Panc1 (cell line): Measurements from ENCODE around the gene CELF2. TPM values are rescaled to one million over a fixed set of nuclear protein-coding genes. Genes with fewer than 3 reads are reported as not detected.

ENCODE experiments used
- ATAC-seq: fragments of 200-7000 bp; cut with Tn5 transposase; 2 replicates; pipeline ENCODE4 v1.9.1; 2020; ENCODE audit warnings: mild to moderate bottlenecking, moderate library complexity
- BruUV-seq: library from RNA; stranded (reverse); fragments of 400-500 nt; replicated peaks from 2 replicates; lab custom pipeline; 2021; lab: Mats Ljungman, UMichigan
- CTCF ChIA-PET: fragments of 300-600 bp; sonication (Branson Sonifier 250); formaldehyde crosslinking; loops from one replicate; lab custom pipeline; 2022; ENCODE audit warnings: antibody characterized with exemption; lab: Charles Lee
- POLR2A ChIA-PET: fragments of 300-600 bp; sonication (Branson Sonifier 250); formaldehyde crosslinking; loops from one replicate; lab custom pipeline; 2022; ENCODE audit warnings: antibody characterized with exemption; lab: Charles Lee
- DNase-seq: peaks from one replicate; pipeline ENCODE4 v3.0.0-alpha.2; 2010; ENCODE audit warnings: low read depth, low spot score
- H3K27ac ChIP-seq: 2 replicates; pipeline ENCODE4 v1.5.1; 2011; ENCODE audit warnings: mild to moderate bottlenecking, low read length, inconsistent platforms
- H3K27me3 ChIP-seq: fragments of 200-500 bp; sonication (Bioruptor generic); 2 replicates; pipeline ENCODE4 v1.6.0; 2014; ENCODE audit warnings: low read length, inconsistent platforms; ENCODE audit not compliant: control insufficient read depth, insufficient read depth
- H3K36me3 ChIP-seq: fragments of 200-500 bp; sonication (Bioruptor generic); 2 replicates; pipeline ENCODE4 v1.5.1; 2014; ENCODE audit warnings: inconsistent platforms, mild to moderate bottlenecking, low read length, moderate library complexity; ENCODE audit not compliant: control insufficient read depth, insufficient read depth
- H3K4me1 ChIP-seq: 2 replicates; pipeline ENCODE4 v1.5.1; 2011; ENCODE audit warnings: inconsistent platforms, mild to moderate bottlenecking, low read length, moderate library complexity; ENCODE audit not compliant: control insufficient read depth, insufficient read depth
- H3K4me3 ChIP-seq, 2 experiments: 2 replicates each; pipeline ENCODE4 v1.5.1; 2011 to 2012; ENCODE audit warnings: low read depth in 2 of 2, low read length in 2 of 2, mild to moderate bottlenecking in 2 of 2, inconsistent platforms in 1 of 2, moderate library complexity in 1 of 2
- H3K9me3 ChIP-seq: fragments of 200-500 bp; sonication (Bioruptor generic); 2 replicates; pipeline ENCODE4 v1.5.1; 2014; ENCODE audit warnings: low read depth, mild to moderate bottlenecking, inconsistent platforms, low read length, moderate library complexity; ENCODE audit not compliant: control insufficient read depth, insufficient read depth
- CTCF ChIP-seq: fragments of 450-650 bp; IDR thresholded peaks from 2 replicates; pipeline ENCODE4 v1.5.1; 2017; ENCODE audit warnings: mild to moderate bottlenecking
- POLR2AphosphoS5 ChIP-seq: IDR thresholded peaks from 2 replicates; pipeline ENCODE4 v1.6.1; 2012; ENCODE audit warnings: mild to moderate bottlenecking, low read depth, low read length, moderate library complexity
- REST ChIP-seq, 2 experiments: IDR thresholded peaks; 2 replicates each; pipeline ENCODE4 v1.6.1; 2011 to 2012; ENCODE audit warnings: low read depth in 2 of 2, control low read depth in 1 of 2, low read length in 1 of 2, mild to moderate bottlenecking in 1 of 2, moderate library complexity in 1 of 2; ENCODE audit not compliant: insufficient read depth in 1 of 2
- SIN3A ChIP-seq: IDR thresholded peaks from 2 replicates; pipeline ENCODE4 v1.6.1; 2012; ENCODE audit warnings: low read depth, mild to moderate bottlenecking, low read length, moderate library complexity, borderline replicate concordance; ENCODE audit not compliant: insufficient read depth
- TCF7L2 ChIP-seq: IDR thresholded peaks from 2 replicates; pipeline ENCODE4 v1.6.1; 2011; ENCODE audit warnings: mild to moderate bottlenecking, low read depth, low read length, inconsistent platforms
- in situ Hi-C: cut with HindIII; loops from 2 replicates; pipeline ENCODE4 v1.10.0; 2016; ENCODE audit warnings: low sequenced_read_pairs, low pct_unique_long_range_greater_than_20kb
- intact Hi-C: fragments of 100-400 bp; cut with micrococcal nuclease; formaldehyde crosslinking; loops from one replicate; pipeline ENCODE4 v1.10.0; 2022; ENCODE audit not compliant: unreplicated experiment
- total RNA-seq: library from RNA; stranded (reverse); gene quantifications from one replicate; pipeline ENCODE4 v1.2.1, GENCODE V29; 2021; ENCODE audit not compliant: unreplicated experiment

CELF2 gene
- total RNA-seq, 1 experiment from 2014 or later, result 0.44 TPM

GRCh38 chr10:11330383-11331045 is 312.8 kb downstream of the CELF2 start:
- H3K4me3 ChIP-seq, result no peak overlapping the region
- no peaks in the 10 kb centered on the region for H3K4me1 ChIP-seq
- ATAC-seq (no peak), DNase-seq (no peak)
- no peaks in the 10 kb centered on the region for H3K27me3 ChIP-seq
- intact Hi-C loops (no loop called here), in situ Hi-C loops (no loop called here)
- H3K27ac ChIP-seq, result no peak overlapping the region
- H3K36me3 ChIP-seq, result no peaks in the 10 kb centered on the region
- no TSS peak for BruUV-seq
- no peaks in the 10 kb centered on the region for H3K9me3 ChIP-seq
- ChIA-PET CTCF (no interaction called here), POLR2A (no interaction called here)
- TF ChIP-seq SIN3A (no peak), TCF7L2 (no peak), CTCF (no peak), REST (IDR thresholded peaks at IDR 0.05; ENCODE audit: insufficient read depth in 1 of 2, low read depth in 2 of 2, low read length in 1 of 2) (no peak), POLR2AphosphoS5 (no peak)

- CTCF ChIA-PET, result no interaction called here
- TF ChIP-seq CTCF (no peak), REST (IDR thresholded peaks at IDR 0.05; ENCODE audit: insufficient read depth in 1 of 2, low read depth in 2 of 2, low read length in 1 of 2) (no peak), POLR2AphosphoS5 (no peak), TCF7L2 (no peak), SIN3A (no peak)
Measured at GRCh38 chr10:11331046-11331577, 313.4 kb downstream of the CELF2 start.

More at GRCh38 chr10:11331046-11331577, 313.4 kb downstream of the CELF2 start:
- H3K27ac ChIP-seq, result no peak overlapping the region
- H3K36me3 ChIP-seq, result no peaks in the 10 kb centered on the region
- H3K9me3 ChIP-seq, result no peaks in the 10 kb centered on the region
- ATAC-seq, result no peak
- in situ Hi-C loops (no loop called here), intact Hi-C loops (no loop called here)
- H3K4me3 ChIP-seq, result no peak overlapping the region
- no peaks in the 10 kb centered on the region for H3K27me3 ChIP-seq
- BruUV-seq, result no TSS peak
- no peaks in the 10 kb centered on the region for H3K4me1 ChIP-seq
- no peak for DNase-seq
- POLR2A ChIA-PET, result no interaction called here
